ENCODE data around the gene GRIN1.
"Not testable (repeated sequence)": the region's sequence is repeated elsewhere in the genome, so short reads cannot be mapped to it uniquely, and the experiment has no call there.

Gene GRIN1

DNA sequence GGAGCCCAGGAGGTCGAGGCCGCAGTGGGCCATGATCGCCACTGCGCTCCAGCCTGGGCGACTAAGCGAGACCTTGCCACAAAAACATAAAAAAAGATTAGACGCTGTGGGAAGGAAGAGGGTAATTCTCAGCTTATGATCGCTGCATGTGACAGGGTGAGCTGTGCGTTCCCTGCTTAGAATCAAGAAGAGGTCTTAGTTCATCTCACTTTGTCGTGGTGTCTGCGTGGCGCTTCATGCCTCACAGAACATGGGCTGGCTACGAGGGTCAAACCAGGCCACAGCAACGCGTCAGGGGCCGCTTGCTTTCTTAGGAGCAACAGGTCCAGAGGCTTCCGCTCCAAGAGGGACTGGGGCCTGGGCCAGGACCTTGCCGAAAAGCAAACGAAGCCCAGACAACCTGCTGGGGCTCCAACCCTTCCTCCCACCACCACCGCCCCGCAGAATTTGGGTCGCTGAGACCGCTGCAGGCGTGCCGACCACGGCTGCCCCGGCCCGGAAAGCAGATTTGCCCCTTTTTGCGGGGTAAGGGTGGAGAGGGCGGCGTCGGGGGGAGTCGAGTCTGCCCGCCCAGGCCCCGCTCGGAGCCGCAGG, 10.0 kb upstream of the GRIN1 start:
- DNase-seq (ENCODE audit: low spot score), result no peak

DNA sequence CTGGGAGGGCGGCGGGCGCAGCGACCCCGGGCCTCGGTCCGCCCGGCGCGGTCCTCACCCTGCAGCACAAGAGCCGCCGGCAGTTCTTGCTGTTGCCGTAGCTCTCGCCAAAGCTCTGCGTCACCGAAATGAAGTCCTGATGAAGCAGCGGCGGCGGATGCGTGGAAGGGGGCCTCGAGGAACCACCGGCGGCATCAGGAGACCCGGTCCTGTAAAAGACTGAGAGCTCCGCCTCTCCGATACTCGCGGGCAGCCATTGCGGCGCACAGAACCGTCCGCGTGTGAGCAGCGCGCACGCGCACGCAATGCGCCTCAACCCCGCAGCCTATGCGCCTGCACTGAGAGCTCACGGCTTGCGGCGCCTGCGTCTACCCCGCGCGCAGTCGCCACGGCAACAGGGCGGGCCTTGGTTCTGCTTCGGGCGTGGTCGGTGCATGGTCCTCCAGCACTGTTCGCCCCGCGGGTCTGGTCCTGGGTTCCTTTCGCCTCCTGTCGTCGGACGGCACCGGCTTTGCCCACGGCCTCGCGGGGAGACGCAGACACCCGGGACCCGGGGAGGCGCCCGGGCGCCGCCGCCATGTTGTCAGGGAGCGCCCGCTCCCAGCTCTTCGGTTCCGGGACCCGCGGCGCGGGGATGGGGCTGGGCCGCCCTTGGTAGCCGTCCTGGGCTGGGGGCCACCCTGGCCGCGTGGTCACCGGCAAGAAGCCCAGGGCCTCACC, 9.3 kb upstream of the GRIN1 start:
- DNase-seq (ENCODE audit: low spot score), result peak; percentile 86

DNA sequence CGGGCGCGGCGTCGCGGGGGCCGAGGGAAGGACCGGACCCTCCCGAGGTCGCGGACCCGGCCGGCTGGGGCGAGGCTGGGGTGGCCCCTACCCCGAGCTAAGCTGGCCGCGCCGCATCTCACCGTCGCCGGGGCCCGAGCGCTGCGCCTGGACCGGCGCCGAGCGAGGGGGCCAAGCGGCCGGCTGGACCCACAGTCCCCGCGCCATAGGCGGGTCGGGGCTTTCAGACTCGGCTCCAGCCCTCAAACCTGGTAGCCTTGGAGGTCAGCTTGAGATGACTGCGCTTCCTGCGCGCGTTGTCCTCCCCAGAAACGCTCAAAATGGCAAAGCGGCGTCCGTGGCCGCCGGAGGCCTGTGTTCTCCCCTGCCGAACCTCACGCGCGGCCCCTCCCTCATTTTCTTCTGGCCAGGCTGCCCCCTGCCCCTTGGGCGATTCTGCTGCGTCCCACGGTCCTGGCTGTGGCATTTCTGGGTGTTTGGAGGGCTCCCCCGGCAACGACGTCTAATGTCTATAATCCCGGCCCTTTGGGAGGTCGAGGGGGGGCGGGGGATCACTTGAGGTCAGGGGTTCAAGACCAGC, 8.7 kb upstream of the GRIN1 start:
- no peak for DNase-seq (ENCODE audit: low spot score)

DNA sequence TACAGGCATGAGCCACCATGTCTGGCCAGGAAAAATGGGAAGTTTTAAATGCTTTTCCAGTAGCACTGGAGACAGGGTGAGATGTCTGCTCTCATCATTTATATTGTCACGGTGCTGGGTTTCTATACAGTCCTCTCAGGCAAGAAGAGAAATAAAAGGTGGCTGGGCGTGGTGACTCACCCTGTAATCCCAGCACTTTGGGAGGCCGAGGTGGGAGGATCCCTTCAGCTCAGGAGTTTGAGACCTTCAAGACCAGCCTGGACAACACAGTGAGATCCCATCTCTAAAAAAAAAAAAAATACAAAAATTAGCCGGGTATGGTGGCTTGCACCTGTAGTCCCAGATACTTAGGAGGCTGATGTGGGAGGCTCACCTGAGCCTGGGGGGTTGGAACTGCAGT, 4.8 kb upstream of the GRIN1 start:
- DNase-seq (ENCODE audit: low spot score), result no peak

DNA sequence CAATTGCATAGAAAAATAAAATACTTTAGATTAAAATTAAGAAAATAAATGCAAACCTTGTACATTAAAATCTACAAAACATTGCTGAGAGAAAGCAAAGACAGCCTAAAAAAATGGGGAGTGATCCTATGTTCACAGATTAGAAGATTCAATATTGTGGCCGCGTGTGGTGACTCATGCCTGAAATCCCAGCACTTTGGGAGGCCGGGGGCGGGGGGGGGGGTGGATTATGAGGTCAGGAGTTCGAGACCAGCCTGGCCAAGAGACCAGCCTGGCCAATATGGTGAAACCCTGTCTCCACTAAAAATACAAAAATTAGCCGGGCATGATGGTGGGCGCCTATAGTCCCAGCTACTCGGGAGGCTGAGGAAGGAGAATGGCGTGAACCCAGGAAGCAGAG, 3.8 kb upstream of the GRIN1 start:
- not testable (repeated sequence) for DNase-seq (ENCODE audit: low spot score)

DNA sequence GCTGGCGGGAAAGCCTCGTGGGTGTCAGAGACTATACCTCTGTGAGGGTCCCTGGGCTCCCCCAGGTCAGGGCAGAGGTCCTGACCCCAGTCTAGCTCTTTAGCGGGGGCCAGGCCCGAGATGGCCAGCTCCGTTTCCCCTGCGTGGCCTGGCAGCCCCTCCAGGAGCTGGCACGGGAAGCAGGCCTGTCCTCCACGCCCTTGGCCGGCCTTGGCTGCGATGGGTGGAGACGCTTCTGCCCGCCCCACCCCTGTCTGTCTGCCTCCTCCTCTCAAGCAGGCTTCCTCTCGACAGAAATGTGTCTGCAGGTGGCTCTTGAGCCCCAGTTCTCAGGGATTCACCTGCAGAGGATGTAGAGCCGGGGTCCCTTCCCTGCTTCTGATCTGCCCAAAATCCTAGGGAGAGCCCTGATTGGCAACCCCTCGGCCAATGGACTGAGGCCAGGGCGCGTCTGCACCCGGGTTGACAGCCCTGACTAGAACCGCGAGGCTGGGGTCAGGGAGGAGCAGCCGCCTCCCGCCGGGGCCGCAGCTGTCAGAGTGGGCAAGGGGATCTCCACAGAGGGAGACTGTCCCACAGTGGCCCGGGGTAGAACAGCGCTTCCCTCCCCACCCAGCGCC, 2.6 kb upstream of the GRIN1 start:
- DNase-seq (ENCODE audit: low spot score), result no peak

DNA sequence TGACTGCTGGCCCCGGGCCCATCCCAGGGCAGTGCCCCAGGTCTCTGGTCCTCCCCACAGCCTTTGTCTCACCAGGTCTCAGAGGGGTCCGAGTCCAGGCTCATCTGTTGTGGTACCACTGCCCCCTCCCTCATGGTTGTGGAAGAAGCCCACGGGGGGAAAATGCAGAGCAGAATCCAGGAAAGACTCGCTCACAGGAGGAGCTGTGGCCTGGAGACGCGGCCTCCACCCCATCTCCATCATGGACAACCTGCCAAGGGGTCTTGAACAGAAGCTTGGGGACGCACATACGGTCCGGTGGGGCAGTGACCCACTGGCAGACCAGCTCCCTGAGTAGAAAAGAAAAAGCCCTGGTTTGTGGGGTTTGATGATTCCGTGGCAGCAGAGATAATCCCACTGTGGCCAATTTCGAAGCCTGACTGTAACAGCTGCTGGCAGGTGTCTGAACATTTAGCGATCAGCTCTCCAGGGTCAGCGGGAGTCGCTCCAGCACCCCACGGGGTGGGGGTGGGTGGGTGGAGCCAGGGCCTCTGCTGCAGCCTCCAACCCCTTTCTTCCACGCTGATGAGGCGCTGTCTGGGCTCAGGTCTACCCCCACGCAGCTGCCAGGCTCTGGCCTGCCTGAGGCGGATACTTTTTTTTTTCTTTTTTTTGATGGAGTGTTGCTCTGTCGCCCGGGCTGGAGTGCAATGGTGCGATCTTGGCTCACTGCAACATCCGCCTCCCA, 1.9 kb upstream of the GRIN1 start:
- no peak for DNase-seq (ENCODE audit: low spot score)

DNA sequence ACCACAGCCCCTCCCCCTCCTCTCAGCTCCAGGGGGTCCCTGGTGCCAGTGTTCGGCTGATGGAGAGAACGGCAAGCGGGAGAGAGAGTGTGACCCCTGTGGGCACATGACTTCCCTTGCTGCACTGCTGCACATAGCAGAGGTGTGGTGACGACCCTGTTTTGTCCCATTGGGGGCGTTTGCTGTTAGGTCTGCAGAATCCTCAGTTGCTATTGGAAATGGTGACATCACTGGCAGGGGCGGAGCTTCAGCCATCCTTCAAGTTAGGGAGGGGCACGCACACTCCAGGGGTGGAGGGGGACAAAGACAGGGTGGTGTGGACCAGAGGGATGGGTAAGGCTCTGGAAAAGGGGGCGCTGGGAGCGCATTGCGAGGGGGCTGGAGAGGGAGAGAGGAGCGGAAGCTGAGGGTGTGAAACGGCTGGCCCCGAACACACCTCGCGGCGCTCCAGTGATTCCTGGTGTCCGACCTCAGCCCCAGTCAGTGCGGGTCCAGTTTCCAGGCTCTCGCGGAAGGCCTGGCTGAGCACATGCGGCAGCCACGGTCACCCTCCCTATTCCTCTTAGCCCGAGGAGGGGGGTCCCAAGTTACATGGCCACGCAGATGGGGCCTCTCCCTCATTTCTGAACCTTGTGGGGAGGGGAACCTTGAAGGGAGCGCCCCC, 764 bp upstream of the GRIN1 start:
- peak; percentile 78 for DNase-seq (ENCODE audit: low spot score)

DNA sequence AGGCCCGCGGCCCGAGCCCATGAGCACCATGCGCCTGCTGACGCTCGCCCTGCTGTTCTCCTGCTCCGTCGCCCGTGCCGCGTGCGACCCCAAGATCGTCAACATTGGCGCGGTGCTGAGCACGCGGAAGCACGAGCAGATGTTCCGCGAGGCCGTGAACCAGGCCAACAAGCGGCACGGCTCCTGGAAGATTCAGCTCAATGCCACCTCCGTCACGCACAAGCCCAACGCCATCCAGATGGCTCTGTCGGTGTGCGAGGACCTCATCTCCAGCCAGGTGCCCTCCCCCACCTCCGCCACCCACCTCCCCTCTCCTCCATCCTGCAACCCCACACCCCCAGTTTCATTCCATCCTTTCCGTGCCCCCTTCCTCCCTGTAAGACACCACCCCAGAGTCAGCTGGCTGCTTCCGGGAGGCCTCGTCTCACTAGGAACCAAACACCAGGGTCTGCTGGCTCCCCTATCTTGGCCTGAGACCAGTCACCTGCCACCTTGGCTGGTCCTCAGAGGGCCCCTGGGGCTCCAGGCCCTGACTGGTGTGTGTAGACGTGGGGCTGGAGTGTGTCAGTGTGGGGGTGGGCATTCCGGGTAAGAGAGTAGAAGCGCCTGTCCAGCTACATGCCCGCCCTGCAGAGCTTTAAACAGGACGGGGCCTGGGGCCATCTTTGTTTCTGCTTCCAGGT, 655 bp downstream of the GRIN1 start:
- no peak for DNase-seq (ENCODE audit: low spot score)

DNA sequence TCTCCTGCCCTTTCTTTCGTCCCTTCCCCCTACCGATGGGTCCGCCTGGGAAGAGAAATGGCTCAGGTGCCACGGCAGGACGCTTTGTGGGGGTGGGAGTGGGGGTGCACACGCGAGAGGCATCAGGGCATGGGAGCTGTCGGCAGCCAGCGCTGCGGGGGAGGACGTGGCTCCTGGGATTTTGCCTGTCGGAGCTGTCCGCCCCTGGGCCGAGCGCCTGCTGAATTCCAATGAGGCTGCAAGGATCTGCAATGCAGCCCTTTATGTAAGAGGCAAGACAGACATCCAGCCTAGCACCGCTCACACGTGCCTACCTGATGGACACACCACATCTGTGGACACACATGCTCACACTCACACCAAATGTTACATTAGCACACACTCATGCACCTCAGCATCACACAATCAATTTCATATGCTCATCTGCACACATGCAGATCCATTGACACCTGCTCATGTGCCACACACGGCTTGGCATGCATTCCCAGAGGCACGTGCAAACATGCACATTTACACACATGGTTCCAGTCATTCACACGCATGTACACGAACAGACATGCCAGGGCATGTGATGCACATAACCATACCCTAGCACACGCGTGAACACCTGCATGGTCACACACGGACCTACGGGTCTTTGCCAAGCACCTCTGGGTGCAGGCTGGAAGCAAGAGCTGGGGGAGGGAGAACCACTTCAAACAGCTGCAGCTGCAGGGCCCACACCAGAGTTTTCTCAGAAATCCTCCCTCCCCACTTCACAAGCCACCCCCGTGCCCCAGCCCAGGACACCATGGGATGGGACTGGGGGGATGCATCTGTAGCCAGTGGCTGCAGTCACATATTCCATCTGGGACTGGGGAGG, 1.4 kb downstream of the GRIN1 start:
- DNase-seq (ENCODE audit: low spot score), result peak; percentile 81

DNA sequence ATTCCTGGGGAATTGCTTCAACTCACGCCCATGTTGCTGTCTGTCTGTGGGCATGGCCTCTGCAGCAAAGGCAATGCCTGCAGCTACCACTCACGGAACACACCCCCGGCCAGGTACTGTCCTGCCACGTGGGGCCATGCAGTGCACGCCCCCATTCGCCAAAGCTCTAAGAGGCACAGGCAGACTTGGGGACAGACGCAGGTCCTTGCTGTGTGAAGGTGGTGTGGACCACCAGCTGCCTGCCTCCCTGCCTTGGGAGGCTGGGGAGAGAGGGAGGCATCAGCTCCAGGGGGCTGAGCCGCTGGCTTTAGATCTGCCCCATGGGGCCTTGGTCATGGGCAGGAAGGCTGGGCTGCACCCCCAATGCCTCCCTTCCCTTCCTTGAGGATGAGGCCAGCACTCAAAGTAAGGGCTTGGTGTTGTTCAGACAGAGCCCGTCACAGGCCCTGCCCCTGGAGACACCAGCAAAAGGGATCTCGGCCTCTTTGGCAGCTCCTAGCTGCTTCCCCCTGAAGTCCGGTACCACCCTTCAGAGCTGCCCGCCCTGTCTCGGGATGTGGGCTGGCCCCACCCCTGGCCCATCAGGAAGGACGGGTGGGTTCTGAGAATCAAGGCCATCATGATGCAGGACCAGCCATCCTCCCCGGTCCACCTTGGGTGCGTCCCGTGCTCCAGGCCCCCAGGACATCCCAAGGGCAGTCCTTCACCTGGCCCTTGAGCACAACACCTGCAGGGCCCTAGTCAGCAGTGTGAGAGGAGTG, 2.3 kb downstream of the GRIN1 start:
- DNase-seq (ENCODE audit: low spot score), result no peak

DNA sequence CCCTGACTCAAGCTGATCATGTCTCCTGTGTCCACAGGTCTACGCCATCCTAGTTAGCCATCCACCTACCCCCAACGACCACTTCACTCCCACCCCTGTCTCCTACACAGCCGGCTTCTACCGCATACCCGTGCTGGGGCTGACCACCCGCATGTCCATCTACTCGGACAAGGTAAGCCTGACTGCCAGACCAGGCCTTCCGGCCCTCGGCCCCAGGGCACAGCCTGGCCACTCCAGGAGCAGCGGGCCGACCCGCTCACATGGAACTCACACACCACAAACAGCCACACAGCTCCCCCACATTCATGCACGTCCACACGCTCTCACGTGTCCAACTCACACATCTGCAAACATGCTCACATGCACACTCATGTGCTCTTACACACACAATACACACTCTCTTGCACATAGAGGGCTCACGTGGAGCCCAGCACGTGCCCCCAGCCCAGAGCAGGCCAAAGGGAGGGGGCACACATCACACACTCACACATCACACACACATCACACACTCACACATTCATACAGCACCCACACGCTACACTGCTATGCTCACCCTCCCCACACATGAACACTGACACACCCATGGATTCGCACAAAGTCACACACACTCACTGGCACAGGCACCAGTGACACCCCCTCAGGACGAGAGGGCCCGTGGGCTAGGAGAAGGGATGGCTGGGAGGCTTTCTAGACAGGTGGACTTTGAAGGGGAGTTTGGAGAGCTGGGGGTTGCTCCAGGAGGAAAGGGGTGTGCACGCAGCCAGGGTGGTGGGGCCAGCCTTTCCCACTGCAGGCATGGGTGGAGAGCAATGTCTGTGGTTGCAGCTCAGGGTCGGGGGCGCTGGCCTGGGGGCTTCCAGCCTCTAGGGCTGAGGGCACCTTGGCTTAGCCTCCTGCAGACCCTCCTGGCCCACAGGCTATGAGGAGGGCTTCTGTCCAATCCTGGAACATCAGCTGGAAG, 3.3 kb downstream of the GRIN1 start:
- no peak for DNase-seq (ENCODE audit: low spot score)

DNA sequence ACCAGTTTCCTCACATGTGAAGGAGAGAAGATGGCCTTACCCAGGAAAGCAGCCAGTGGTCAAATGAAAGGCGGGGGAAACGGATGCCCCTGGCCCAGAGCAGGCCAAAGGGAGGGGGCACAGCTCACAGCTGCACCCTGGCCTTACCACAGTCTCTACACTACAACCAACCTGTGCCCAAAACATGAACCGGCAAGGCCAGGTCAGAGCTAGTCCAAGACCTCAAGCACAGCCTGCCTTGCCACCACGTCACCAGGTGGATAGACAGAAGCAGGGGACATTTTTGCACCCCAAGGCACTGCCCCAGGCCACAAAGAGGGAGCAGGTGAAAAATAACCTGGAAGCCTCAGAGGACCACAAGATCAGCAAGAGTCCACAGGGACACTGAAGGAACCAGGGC, 4.5 kb downstream of the GRIN1 start:
- no peak for DNase-seq (ENCODE audit: low spot score)

DNA sequence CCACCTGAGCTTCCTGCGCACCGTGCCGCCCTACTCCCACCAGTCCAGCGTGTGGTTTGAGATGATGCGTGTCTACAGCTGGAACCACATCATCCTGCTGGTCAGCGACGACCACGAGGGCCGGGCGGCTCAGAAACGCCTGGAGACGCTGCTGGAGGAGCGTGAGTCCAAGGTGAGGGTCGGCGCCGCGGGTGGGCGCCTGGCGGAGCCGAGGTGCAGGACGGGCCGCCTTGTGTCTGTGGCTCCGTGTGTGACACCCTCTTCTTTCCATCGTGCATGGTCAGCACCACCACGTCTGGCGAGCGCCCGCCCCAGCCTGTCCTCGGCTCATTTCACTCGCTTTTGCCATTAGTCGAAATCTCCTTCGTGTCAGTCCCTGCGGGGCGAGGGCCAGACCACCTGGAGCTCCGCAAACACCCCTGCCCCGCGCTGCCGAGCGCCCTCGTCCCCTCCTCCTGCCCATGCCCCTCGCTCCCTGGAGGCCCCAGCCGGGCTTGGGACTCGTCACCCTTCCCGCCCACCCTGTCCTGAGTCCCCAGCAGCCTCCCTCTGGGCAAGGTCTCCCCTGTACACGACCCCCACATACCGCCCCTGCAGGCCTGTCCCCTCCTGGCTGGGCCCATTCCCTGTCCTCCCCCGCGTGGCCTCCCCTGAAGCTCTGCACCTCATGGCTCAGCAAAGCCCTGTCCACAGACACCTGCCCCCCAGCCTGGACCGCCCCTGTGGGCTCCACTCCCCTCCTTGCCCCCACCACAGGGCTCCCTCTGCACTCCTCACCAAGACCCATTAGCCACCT, 7.0 kb downstream of the GRIN1 start:
- no peak for DNase-seq (ENCODE audit: low spot score)

DNA sequence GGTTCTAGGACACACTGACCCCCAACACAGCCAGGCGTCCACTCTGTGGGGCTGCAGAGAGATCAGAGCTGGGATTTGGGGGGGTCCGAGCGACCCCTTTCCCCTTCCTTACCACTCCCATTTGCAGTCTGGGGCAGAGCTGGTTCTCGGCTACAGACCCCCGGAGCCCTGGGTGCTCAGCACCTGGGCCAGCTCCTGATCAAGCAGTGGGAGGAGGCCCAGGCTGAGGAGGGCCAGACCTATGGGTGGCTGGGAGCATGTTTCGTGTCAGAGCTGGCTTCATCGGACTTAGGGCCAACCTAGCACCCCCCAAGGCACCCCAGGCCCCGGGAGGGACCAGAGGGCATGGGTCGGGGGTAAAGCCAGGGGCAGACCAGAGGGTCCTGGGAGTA, 7.6 kb downstream of the GRIN1 start:
- DNase-seq (ENCODE audit: low spot score), result no peak

DNA sequence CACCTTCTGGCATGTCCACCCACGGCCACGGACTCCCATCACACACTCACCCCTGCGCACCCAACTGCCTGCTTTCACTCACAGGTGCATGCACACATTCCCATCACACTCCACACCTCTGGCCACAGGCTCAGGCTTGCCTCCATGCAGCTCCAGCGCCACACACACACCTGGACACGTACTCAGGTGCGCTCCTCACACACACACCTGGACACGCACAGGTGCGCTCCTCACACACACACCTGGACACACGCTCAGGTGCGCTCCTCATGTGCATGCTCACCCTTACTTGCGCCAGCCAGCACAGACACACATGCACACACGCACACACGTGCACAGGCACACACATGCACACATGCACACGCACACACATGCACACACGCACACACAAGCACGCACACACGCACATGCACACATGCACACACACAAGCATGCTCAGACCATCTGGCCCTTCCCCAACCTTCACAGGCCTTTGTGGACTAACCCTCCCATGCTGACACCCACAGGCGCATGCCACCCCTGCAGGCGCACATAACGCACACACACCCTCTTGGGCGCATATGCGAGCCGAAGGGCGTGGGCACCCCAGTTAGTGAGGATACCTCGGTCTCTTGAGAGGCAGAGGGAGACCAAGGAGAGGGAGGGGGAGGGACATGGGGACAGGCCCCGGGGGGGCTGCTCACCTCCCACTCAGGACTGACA, 8.3 kb downstream of the GRIN1 start:
- DNase-seq (ENCODE audit: low spot score), result no peak

DNA sequence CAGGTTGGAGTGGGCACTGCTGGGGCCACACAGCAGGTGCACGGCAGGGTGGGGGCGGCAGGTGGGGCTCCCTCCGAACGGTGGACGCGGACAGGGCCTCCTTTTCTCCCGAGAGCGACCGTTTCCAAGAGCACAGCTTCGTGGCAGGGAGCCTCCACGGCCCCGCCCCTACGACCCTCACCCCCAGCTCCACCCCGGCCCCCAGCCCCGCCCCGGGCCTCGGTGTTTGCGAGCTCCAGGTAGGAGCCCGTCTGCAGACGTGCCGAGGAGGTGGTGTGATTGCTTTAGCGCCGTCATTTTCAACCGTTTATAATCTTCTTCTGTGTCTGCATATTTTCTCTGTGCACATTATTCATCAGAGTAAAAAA, 8.8 kb downstream of the GRIN1 start:
- DNase-seq (ENCODE audit: low spot score), result no peak
